HG03064 (cell line): ENCODE data around the gene LRRTM4.

Experiments used
- ATAC-seq: cut with Tn5 transposase; IDR thresholded peaks from one replicate; pipeline ENCODE4 v1.9.1; 2021; ENCODE audit warnings: low read depth; ENCODE audit not compliant: unreplicated experiment

Gene LRRTM4

DNA sequence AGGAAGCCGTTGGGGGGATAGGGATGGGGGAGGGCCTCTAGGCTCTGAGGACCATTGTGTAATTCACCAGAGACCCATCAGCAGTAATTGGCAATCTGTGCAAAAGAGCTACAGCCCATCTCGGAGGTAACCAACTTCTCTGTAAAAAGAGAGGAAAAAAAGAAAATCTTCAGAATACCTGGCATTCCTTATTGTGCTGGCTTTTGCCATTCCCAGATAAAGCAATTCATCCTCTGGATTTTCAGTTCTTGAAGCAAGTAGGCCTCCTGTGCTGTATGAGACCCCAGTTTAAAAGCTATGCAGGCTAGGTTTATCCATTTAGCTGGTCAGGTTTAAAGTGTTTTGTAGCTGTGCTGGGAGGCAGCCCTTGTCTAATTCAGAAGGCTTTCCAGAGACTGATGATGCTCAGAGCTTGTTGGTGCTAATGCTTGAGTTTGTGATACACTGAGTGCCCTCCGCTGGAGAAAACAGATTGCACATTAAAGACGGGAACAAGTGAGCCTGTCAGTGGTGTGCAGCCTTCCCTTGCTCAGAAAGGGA, at the start of gene LRRTM4:
TSS of gene LRRTM4 (minus strand) at position 446 of the 540 bp plus-strand sequence.
- ATAC-seq: no peak

DNA sequence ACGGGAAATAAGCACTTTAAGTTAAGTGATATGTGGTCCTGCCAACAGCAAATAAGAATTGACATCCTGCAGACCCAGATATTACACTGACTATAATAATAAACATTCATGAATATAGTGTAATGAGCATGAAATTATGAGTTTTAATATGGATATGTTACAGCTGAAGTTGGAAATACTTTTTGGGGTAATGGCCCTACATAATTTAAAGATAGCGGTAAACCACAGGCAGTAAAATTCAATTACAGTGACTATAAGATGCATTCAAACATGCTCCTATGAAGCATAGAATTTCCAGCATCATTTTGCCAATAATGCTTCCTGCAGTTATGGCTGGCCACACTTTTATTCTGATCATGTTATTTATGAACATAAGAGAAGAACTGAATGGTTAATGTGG, 49.4 kb upstream of the LRRTM4 start:
- no peak for ATAC-seq

DNA sequence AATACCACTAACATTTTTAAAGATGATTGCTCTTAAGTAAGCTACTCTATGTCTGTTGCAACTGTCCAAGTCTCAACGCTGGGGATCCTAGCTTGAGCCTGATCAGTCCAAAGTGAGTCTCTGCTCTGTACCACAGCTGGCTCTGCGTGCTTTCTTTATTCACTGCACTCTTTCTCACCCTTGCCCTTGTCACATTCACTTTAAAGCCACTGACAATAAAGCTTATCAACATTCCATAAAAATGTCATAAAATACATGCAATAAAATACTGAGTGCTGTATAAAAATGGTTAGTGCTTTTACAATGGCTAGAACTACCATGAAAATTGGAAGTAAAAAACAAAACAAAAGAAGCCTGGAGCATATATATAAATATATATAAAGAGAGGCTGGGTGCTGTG, 45.5 kb upstream of the LRRTM4 start:
- ATAC-seq: no peak

DNA sequence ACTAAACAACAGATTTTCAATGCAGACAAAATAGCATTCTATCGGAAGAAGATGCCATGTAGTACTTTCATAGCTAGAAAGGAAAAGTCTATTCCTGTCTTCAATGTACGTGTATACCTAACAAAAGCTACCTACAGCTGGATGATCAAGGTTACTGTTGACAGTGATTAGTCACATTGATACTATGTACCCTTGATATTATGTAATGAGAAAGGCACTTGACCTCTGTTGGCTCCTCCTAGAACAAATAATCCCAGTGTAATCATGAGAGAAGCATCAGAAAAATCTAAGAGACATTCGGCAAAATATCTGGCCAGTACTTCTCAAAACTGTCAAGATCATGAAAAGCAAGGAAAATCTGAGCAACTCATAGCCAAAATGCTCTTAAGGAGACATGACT, 44.4 kb upstream of the LRRTM4 start:
- no peak for ATAC-seq

DNA sequence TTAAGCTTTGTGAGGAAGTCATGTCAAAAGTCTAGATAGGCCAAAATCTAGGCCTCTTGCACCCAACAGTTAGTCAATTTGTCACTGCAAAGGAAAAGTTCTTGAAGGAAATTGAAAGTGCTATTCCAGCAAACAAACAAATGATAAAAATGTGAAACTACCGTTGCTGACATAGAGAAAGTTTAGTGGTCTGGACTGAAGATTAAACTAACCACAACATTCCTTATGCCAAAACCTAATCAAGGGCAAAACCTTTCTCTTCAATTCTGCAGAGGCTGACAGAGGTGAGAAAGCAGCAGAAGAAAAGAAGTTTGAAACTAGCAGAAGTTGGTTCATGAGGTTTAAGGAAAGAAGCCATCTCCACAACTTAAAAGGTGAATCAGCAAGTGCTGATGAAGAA, 44.0 kb upstream of the LRRTM4 start:
- no peak for ATAC-seq

DNA sequence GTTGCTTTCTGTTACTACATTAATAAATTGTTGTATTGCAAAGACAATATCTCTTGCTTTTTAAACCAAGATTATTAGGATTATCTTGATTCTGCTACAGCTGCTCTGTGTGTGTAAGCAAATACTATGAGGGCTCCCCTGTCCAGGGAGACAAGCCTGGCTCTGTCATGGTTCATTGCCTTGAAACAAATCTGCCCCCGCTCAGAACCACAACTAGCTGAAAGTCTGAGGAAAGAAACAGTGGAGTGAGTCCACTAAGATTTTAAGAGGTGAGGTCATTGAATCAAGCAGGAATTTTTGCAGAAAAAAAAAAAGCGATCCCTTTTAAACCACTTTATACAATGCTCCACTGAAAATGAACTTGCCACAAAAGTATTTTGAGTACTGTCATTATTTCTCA, 30.8 kb upstream of the LRRTM4 start:
- ATAC-seq: no peak

DNA sequence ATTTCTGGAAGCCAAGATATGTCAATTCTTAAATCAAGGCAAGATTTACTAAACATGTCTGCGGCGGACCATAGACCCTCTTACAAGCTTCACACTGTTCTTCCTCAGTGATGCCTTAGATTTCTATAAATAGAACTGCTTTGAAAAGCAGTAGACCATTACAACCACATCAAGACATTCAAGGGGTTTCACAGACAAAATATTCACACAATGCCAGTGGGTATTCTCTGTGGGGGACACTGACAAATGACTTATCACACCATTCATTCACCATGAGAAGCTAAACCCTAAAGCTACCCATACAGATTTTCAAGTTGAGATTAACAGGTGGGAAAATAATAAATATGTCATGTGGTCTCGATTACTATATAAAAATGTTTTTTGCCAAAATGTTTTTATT, 15.9 kb upstream of the LRRTM4 start:
- ATAC-seq: no peak

DNA sequence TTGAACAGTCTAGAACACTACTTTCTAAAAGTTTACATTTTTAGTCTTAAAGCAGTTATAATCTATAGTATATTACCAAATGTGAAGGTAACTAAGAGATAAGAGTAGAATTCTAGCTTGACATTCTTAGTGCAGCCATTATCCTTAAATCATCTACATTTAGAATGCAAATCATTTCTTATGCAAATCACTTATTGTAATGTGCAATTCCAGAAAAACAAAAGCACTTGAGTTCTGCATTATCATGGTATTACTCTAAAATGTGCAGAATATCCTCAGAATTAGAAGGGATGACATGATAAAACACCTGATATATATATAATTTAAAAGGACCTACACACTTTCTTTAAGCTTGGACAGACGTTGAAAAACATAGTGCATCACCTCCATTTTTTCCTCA, 712 bp upstream of the LRRTM4 start:
- no peak for ATAC-seq

DNA sequence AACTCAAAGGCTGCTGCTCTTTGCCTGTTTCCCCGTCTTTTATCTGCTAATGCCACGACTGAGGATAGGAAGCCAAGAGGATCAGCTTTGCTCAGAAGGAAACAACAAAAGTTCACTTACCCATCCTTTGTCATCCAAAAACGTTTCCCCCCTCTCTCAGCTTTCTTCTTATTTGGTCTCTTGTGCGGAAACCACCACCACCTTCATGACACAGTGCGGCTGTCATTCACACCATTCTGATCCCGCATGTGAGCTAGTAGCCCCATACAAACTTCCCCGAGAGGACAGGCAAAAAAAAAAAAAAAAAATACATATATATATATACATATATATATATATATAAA, 656 bp downstream of the LRRTM4 start:
- no peak for ATAC-seq

DNA sequence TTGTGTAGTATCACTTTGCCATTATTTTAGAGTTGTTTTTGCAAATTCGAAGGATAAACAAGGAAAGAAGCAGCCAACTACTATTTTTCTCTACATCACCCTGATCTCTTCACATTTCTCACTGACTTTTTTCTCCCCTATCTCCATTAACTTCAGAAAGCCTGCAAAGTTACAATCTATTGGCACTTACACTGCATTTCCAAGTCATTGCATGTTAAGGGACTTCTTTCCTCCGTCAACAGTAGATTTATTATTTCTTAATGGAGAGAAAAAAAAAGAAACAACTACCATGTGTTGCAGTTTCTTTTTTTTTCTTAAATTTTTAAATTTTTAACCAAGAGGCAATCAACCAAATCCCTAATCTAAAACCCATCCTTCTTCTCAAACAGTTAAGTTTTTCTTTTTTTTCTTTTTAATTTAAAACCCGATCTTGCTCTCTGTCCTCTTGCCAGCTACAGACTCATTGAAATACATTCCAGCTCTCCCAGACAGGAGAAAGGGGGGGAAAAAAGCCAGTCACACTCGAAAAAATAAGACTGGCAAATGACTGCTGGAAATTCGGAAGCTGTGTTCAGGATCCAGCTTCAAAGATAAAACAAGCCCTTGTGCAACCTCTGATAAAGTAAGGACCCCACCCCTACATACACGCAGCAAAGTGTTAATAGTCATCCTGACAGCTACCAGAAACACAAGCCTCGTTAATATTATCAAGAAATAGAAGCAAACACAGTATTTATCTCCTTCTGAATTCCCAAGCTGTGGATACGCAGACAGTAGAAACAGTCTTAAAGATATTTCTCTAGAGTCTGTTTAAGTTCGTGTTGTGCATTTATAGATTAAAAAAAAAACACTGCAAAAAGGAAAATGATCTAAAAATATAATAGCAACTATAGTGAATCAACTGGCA, 1.3 kb downstream of the LRRTM4 start:
- no peak for ATAC-seq

DNA sequence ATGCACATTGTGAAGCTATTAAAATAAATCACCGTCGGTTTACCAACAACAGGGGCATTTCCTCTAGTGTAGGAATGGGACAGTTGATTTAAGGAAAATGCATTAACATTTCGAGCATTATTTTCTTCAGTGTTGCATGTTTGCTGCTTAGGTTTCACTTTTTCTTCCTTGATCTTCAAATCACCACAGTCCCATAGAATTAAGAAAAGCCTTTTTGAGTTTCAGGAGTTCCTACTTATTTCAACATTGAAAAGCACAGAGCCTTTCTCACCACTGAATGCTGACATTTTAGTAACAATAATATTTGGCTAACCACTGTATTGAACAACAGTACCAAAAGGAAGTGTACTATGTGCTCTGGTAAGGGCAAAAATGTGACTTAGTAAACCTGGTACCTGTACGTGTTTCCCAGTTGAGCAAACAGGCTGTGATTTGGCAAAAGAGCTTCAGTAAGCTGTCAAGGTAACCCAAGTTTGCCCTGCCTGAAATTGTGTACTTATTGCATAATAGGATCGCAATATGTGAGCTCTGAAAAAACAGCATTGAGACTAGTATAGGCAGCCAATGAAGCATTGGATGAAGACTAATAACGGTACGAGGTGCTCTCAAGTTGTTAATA, 2.2 kb downstream of the LRRTM4 start:
- no peak for ATAC-seq

DNA sequence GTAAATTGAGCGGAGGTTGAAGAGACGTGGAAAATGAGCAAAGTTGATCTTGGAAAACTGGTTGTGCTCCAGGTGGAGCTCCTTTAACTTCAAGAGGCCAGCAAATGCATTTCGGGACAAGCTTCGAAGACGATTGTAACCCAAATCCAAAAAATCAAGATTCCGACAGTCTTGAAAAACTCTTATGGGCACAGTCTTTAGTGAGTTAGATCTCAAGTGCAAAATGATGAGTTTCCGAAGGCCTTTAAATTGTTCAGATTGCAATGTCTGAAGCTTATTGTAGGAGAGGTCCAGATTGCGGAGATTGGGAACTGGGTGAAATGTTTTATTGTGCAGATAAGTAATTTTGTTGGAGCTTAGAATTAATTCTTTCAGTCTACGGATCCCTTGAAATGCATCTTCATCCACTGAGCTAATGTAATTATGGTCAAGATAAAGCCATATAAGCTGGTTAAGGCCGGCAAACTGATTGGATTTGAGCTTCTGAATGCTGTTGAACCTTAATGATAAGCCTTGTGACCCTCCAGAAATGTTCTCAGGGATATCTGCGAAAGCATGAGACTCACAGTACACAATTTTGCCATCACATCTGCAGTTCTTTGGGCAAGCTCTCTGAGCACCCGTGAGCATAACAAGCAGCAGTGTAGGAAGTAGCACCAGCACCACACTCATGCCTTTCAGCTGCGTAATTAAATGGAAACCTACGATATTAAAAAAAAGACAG, 2.9 kb downstream of the LRRTM4 start:
- ATAC-seq: no peak

DNA sequence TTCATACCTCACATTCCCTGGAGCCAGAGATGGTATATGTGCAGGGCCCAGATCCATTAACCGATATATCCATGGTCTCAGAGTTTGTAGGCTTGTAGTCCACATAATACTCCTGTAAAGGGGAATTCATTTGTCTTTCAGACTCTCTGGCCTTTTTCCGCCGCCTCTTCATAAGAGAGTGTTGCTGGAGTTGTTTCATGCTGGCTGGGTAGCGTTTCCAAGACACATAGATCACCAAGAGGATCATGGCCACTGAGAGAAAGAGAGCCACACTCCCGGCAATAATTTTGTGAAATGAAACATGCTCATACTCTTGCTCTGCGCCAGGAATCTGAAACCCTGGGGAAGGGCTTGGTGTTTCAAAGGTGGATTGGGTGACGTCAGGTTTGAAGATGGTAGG, 3.9 kb downstream of the LRRTM4 start:
- no peak for ATAC-seq

DNA sequence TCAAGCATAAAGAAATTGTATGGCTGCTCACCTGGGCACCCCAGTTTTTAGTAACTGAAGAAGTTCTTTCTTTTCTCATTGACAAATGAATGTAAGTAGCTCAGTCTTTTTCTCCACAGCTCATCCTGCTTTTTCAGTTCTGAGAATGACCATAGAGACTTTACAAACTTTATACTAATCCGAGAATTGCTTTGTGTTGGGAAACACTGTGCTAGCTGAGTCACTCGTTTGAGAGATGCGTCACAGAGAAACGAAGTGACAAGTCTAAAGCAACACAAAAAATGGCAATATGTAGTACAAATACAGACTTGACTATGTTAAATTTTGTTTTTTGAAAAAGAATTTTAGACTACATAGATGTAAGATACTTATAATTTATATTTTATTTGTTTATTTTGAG, 9.0 kb downstream of the LRRTM4 start:
- no peak for ATAC-seq

DNA sequence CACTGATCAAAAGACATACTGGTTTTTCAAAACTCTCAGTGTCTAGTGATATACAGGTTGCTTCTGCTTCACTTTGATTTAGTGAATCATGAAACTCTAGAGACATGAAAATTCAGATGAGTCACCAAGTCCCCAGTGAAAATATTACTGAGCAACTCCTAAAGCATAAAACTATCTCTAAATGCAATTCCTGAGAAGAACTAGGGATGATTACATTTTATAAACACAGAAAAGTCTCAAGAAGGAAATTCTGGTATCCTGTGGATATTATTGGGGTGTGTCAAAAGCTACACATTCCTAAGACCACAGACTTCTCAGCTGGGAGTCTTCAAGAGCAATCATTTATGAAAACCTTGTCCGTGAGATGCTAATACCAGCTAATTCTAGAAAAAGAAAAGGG, 9.7 kb downstream of the LRRTM4 start:
- ATAC-seq: no peak

DNA sequence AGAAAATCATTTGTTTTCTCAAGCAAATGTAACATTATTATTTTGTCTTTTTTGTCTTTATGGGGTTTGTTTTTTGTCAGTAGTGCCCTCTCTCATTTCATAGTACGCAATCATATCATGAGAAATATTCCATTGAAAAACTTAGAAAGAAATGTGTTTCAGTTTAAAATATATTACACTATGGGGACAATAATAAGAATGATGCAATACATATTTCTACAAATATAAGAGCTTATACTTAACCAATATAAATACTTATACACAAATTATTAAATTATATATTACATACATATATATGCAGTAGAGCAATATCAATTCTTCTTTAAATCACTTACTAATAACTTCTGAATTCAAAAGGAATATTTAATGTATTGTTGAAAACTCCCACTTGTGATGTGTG, 13.7 kb downstream of the LRRTM4 start:
- no peak for ATAC-seq

DNA sequence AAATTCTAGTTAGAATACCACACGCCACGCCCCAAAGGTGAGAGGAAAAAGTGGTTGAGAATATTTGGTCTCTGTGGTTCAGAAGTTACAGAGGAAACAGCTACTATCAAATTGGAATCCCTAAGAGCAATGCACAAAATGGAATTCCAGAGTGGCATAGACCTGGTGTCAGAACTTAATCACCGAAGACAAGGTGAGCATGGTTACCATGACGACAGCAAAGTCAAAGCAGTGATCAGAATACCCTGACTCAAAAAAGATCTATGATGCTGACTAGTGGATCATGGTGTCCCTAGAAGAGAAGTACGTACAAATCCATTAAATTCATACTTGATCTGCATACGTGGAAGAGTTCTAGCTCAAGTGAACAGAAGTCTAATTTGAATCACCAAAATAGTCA, 14.5 kb downstream of the LRRTM4 start:
- ATAC-seq: no peak

DNA sequence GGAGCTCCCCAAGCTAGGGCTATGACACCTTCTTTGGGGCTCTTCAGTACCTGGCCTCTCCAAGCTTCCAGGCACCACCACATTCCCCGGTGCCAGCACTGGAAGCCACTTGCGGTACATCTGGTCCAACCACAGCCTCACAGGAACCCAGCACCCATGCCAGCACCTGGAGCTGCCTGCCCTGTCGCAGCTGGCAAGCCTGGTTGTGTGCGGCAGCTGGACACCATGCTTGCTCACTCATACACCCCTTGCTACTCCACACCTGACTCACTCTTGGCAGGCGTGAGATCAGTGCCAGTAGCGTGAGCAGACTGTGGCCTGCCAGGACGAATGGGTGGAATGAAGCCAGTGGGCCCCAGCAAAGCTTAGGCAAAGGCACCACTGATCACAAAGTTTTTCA, 34.0 kb downstream of the LRRTM4 start:
- ATAC-seq: no peak

DNA sequence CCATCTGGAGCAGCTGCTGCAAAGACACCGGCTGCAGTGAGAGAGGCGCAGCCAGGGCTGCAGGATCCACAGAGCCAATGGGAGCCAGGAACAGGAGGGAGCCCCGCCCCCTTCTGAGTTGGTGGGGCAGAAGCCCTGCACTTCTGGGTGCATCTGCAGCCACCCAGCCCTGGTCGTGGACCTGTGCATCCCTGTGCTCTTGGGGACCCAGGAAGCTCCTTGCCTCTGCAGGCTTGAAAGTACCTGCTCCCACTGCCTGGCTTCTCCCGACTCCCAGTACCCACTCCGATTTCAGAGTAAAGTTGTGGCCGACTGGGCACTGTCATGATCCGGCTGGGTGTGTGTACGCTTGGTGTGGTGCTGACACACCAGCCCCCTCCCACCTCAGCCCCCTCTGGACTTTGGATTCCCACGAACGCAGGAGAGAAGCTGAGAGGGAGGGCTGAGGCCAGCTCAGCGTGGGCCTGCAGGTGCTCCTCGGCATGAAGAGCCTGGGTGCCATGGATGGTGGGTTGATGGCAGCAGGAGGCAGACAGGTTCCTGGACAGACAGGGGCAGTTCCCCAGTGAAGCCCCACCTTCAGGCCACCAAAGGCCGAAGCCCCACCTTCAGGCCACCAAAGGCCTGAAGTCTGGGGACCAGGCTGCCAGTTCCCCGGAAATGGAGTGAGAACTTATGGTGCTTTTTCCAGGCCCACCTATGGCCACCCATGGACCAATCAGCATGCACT, 34.9 kb downstream of the LRRTM4 start:
- no peak for ATAC-seq

DNA sequence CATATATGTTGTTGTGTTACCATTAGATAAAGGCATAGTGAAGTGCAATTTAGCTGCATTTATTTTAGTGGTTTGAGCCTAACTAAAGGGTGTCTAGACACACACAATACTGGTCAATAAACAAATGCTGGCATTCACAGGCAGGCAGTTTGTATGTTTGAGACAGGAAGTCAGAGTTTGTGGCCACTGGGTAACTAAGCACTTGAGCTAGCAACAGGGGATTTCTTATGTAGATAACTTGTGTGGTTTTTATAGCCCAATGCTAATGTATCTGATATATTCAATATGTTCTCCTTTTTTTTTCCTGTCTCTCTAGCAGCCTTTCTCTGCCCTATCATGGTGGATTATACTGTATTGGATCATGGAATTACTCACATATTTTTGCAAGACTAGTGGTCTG, 38.1 kb downstream of the LRRTM4 start:
- ATAC-seq: no peak

DNA sequence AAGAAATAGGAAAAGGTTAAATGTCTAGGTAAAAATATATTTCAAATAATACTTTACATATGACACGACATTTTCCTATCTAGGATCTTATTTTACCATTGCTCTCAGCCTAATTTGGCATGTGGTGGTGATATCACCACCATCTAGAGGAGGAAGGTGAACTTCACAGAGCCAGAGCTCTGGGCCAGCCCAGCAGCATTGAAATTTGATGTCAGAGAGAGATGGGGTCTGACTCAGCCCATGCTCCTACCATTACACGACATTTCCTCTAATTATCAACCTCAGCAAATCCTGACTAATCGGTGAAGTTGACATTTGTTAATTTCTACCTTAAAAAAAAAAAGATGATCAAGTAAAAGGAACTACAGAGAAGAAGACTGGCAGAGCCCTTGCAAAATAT, 42.3 kb downstream of the LRRTM4 start:
- no peak for ATAC-seq
